OCI-LY3 (cell line): Measurements from ENCODE around the gene MRPL55.

Source experiments
- CTCF ChIP-seq: fragments of 200-600, 300-600 bp; sonication (generic); IDR thresholded peaks from 2 replicates; pipeline ENCODE4 v1.5.1; 2014; ENCODE audit warnings: antibody characterized with exemption, low read length, low read depth
- EZH2phosphoT487 ChIP-seq: fragments of 200-600 bp; shearing (Covaris generic); IDR thresholded peaks from 2 replicates; pipeline ENCODE4 v1.6.1; 2018; ENCODE audit warnings: antibody characterized with exemption, mixed run types, low read depth

- TF ChIP-seq CTCF (no peak), EZH2phosphoT487 (no peak)
Measured at GRCh38 chr1:228125185-228125584, 16.1 kb upstream of the MRPL55 start.
